DMS79 treated with DMSO at 0.1 percent for 48 hours (cell line): ENCODE measurements around the gene MTFR1L.

ENCODE experiments used
- DNase-seq: peaks from one replicate; lab custom pipeline; 2025; lab: John Stamatoyannopoulos, UW

The MTFR1L gene

DNA sequence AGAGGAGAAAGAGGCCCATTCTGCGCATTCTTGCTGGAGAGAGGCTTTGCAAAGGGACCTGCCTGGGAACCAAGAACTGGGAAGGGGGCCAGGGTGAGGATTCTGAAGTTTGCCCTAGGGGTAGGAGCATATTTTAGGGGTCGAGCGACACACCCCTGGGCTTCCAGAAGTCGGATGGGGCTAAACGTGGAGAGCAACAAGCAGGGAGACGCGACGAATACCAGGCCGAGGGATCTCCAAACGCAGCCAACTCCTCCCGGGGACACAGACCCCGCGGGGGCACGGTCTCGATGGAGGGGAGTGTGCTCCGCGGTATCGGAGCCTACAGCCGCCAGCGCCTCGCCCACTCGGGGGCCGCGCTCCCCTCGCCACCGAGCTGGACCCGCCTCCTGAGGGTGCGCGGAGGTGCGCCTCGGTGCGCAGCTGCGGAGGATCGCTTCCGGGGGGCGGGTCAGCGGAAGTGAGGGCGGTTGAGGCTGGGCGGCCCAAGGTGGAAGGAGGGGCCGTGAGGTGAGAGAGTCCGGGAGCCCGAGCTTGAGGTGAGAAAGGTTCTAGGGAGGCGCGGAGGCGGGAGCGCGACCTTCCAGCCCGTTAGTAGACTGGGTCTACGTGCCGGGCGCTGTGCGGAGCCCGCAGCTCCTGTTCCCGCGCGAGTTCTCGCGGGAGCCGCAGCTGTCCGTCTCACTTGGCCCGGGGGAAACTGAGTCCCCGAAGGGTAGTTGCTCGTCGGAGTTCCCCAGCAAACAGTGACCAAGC is at the start of gene MTFR1L:
Gene MTFR1L (plus strand): TSS at position 464 of the 756 bp plus-strand sequence. CDS start 3,151 bp downstream, outside the sequence.
- peak; percentile 81 for DNase-seq

DNA sequence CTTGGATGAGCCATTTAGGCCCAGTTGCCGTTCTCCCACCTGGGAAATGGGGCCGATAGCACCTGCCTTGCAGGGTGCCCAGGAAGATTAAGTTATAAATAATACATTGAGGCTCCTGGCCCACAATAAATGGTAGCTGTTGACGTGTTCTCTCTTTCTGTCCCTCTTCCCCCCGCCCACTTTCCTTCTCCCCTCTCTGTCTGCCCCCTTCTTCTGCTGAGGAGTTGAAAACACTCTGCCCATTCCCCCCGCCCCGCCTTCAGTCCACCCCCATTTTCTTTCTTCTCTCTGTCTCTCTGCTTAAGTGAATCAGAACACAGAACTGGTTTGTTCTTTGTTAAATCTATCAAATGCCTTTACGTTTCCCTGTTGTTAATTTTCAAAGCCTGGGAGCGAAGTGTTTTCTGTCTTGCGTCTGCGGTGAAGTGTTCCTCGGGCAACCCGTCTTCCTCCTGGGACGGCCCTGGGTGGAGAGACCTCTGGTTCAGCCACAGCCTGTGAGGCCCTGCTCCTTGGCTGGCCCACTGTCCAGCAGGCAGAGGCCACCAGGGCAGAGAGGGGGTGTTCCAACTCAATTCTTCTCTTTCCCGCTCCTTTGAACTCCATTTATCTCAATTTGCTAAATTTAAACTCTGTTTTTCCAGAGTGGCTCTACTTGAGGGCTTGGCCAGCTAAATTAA is 49.1 kb upstream of the MTFR1L start:
- DNase-seq = no peak

DNA sequence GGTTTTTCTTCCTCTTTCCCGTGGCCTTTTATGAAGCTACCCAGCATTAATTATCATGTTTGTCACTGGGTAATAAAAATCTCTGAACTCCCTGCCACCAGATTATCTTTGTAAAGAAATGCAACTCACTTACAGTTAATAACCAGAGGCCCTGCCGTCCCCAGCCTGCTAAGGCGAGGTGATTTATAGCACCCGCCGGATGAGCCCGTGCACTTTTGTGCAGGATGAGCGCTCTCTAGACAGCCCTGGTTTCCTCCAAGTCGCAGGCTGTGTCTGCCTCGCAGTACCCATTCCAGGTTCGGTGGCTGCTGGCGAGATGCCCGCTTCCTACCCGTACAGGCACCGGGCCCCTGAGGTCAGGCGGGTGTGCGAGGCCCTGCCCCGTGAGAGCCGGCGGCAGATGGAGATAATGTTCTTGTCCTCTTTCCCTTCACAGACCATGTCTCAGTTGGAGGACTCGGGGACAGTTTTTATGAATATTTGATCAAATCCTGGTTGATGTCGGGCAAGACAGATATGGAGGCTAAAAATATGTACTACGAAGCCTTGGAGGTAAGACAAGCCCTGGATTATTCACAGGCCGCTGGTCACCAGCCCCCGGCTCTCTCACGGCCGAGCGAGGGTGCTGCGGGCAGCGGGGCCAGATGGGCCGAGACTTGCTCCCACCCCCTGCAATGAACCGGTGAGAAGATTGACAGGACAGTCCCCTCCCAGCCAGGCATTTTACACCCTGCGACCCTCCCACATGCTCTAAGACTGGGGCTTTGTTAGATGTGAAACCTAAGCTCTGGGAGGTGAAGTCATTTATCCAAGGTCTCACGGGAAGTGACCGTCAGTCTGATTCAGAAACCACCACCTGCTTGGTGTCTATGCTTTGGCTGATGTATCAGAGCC is 48.3 kb upstream of the MTFR1L start:
- DNase-seq = peak; percentile 74

DNA sequence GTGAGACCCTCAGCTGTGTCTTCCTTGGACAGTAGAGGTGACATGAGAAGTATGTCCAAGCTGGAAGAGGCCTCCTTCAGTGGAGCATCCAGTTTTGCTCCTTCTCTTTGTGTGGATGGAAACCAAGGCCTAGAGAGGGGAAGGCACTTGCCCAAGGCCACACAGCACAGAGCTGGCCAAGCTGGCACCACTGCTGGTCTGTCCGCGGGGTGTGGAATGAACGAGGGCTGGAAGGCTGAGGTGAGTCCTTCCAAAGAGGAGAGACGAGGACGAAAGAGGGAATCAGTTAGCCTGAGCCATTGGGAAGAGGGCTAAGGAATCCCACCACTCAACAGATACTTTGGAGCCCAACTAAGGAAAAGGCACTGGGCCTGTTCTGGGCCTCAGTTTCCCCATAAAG is 47.6 kb upstream of the MTFR1L start:
- no peak for DNase-seq

DNA sequence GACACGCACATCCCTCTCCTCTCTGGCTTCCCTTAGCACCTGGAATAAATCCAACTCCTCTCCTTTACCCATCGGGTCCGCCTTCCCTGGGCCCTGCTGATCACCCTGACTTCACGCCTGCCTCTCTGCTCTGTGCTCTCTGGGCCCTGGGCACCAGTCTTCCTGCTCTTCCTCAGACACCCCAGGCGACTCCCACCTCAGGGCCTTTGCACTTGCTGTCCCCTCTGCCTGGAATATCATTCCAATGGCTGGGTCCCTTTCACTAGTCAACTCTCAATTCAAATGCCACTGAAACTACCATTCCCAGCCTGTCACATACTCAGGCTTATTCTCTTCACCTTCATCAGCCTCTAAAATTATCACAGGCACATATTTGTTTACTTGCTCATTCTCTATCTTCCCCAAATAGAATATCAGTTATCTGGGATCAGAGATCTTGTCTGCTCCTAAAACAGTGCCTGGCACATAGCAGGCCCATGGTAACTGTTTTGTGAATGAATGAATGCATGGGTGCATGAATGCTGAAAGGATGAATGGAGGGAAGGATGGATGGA is 47.0 kb upstream of the MTFR1L start:
- no peak for DNase-seq

DNA sequence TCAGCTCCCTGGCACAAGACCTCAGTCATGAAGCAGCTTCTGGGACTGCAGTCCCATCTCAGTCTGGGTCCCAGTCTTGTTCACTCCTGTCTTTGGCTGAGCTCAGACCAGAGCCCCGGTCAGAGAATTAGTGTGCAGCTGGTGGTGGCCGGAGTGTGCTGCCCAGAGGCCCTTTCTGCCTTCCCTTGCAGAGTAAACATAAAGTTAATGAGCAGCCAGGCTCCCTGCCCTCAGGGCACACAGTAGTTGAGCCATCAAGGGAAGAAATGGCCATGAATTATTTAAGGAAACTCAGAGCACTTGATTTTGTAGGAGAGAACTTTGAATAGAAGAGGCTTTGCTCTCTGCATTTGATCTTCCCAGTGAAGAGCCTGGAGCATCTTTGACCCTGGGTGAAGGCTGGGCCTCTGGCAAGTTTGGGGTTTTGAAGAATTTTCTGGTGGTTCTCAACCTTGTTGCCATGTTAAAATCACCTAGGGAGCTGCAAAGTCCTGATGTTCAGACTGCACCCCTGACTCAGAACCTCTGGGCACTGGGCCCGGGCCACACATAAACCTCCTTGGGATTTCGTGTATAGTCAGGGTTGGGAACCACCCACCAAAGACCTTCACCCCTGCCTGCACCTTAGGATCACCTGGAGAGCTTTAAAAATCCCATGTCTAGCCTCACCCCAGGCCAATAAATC is 46.2 kb upstream of the MTFR1L start:
- DNase-seq = peak; percentile 16

DNA sequence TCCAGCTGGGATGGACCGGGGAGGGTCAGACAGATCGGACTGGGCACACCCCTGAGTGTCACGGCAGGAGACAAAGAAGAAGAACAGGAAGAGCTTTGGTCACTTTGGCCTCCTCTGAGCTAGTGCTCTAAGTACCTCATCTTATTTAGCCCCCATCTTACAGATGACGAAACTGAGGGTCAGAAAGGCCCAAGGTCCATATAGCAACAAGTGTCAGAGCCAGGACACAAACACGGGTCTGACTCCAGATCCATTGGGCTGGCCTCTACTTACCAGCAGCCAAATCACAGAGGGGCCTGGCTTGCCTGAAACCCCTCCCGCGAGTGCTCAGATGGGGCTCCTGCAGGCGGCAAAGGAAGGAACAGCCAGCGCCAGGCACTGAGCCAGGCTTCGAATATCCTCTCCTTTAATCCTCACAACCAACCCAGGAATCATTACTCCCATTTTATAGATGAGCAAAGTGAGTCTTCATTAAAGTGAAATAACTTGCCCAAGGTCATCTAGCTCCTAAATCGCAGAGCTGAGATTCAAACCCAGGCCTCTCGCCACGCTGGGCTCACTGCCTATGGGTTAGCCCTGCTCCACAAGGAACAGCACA is 45.4 kb upstream of the MTFR1L start:
- DNase-seq = peak; percentile 62

DNA sequence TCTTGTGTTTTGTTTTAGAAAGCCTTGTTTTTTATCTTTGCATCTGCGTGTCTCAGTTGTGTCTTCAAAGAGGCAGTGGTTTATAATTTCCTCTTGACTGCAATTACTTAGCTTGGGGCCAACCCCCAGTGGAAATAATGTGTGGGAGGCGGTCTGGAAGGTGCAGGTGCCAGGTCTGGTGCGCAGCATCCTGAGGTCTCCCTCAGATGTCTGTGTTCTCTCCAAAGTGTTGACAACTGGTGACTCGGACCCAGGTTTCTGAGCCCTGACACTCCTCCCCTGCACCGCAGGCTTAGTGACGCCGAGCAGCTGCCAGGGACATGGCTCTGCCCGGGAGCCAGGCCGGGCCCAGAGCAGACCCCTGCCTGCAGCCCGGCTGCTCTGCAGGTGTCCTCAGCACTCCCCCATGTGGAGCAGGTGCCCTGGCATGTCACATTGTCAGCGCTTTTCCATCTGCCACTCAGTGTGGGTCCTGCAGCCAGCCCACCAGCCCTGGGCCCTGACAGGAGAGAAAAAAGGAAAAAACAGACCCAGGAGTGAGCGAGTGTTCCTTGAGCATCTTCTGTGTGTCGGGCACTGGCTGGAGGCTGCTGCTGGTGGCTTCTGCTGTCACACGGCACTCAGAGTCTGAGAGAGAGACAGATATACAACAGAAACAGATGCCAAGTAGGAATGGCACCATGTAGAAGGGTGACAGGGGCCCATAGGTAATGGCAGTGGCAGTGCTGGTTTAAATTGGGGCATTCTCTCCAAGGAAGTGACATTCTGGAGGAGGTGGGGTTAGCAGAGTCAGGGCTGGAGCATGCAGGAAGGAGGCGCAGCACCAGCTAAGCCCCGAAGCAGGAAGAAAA is 44.6 kb upstream of the MTFR1L start:
- DNase-seq = peak; percentile 96

DNA sequence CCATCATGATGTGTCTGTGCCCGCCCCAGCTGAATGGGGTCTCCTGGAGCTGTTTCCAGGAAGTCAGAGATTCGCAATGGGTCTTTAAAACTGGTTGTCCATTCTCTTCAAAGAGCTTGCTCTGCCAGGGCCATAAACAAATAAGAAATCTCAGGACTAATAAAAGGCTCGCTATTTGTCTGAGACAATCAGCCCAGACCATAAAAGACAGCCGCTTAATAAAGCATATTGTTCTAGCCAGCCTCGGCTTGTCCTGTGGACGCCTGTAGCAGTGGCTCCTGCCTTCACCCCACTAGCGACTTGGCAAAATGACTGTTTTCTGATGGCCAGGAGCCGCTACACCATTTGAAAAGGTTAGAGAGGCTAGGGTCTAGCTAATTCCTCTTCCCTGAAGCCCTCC is 40.4 kb upstream of the MTFR1L start:
- no peak for DNase-seq

DNA sequence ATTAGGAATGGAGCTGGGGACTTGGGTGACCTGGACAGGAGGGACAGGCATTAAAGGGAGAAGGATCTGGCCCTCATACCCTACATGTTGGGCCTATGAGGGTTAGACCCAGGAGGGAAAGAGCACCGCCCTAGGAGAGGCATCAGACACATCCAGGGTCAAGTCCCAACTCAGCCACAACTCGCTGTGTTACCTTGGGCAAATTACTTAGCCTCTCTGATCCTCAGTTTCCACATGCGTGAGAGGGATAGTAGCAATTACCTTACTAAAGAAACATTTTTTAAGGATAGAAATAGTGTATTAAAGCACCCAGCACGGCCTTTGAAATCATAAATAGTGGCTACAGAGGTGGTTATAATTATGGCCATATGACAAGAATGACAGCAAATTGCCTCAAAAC is 39.9 kb upstream of the MTFR1L start:
- DNase-seq = no peak

DNA sequence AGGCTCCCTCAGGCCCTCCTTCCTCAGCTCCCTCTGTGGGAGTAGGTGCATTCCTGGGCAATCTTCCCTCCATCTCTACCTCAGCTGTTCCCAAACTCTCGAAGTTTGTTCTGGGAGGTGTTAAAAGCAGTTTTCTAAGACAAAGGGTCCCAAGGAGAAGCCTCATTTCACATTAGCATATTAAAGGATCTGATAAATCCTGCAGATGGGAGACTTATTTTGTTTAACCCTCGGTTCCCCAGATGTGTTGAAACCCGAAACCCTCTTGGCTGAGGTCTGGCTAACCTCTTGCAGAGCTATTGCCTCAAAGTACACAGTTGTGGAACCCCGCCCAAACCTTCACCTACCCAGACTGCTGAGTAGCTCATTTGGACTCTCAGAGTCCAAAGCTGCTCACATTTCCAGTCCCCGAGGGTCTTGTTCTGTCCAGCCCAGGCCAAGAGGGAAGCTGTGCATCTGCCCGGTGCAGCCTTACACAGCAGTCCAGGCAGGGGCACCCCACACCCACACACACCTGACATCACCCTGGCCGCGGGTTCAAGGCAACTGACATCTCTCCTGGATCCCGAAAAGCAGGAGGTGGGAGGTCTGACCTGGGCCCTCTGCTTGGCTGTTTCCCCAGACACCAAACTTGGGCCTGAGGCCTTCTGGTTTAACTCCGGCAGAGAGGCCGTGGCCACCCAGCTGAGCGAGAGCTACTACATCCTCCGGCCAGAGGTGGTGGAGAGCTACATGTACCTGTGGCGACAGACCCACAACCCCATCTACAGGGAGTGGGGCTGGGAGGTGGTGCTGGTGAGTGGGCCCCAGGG is 39.2 kb upstream of the MTFR1L start:
- peak; percentile 34 for DNase-seq

DNA sequence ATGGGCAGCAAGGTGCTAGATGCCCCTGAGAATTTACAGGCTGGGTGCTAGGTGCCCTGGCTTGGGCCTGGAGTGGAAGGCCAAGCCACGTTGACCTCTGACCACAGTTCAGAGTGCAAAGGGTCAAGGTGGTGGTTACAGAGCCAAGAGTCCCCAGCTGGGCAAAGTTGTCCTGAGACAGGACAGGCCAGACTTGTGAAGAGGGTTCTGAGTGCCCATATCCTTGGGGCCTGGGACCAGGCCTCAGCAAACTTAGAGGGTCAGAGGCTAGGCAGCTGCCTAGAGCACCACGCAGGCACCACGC is 38.7 kb upstream of the MTFR1L start:
- DNase-seq = no peak

DNA sequence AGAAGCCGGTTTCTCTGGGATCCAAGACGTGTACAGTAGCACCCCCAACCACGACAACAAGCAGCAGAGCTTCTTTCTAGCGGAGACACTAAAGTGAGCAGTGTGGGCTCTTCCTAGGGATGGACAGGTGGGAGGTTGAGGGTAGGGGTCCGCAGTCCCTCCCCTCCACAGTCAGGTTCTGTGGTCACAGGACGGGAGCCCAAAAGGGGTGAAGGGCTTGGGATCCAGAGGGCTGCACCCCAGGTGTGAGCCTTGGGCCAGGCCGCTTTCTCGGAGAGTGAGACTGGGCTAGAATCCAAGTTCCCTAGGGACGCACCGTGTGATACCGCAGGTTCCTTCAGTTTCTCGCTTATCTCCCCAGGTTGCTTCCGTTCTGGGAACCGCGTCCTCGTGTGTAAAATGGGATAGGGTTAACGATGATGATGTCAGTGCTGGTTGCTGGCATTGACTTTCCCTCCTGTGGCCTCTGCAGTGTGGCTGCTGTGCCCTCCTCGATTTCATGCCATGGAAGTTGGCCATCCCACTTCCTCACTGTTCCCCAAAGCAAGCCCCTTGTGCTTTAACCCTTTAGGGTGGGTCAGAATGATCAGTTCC is 37.0 kb upstream of the MTFR1L start:
- no peak for DNase-seq

DNA sequence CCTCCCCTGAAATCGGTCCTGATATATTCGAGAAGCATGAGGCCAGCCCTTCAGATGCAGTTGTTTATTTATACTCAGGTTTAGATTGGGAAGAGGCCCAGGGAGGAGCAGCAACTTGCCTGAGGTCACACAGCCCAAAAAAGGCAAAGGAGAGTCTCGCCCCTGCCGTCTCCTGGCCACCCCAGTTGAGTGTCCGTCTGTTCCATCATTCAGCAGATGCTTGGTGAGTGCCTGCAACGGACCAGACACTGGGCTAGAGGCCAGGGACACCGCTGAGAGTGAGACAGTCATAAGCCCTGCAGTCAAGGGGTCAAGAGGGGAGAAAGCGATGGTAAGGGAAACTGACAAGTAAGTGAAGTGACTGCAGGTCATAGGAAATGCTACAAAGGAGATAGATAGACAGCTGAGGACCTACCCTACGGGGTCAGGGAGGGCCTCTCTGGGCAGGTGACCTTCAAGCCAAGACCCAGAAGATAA is 35.1 kb upstream of the MTFR1L start:
- no peak for DNase-seq

DNA sequence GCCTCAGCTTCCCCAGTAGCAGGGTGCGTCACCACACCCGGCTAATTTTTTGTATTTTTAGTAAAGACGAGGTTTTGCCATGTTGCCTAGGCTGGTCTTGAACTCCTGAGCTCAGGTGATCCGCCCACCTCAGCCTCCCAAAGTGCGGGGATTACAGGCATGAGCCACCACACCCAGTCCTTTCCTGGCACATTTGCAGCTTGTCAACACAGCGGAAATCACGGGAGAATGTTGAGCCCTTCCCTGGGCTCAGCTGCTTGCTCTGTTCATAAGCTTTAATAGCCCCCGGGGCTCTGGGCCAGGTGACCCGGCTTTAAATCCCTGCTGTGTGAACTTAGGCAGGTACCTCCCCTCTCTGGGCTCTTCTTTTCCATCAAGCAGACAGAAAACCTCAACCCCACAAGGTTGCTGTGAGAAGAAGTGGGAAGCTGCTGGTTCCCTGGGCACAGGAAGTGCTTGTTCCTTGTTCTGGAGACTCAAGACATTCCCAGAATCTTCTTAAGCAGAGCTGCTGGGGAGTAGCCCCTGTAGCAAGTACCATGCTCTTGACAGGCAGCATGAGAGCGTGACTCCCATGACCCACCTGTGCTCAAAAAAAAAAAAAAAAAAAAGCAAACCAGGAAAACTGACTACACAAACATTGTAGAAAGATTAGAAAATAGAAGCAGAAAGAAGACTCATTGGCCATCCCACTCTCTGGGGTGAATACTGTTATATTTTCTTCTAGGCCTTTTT is 34.3 kb upstream of the MTFR1L start:
- no peak for DNase-seq

DNA sequence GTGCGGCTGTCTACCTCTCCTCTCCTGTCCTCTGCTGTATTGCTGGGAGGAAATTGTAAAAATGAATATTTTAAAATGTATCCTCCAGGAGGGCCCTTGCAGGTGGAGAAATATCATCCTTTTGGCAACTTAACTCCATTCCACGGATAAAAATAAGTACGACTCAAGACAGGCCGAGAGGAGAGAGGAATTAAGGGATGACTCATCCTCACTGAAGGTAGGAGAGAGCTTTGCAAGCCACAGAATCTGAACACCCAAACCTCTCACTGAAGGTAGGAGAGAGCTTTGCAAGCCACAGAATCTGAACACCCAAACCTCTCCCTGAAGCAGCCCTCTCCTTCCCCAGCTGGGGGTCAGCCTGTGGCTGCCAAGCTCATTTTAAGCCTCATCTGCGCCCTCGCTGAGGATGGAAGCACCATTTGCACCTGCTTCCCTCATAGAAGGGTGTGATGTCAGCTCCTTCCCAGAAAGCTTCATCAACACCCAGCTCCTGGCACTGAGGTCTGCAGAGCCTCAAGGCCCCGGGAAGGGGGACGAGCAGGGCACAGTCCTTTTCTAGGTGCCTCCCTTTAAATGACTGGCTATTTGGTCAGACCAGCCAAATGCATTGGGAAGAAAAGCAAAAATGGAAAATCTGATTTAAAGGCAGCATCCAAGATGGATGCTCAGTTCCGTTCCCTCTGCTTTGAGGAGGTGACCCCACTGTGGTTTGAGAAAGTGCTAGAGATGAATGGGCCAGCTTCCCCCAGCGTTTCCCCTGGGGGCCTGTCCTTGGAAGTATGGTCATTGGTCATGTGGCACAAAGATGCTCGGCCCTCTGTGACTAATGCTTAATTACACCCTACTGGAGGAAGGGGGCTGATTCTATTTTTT is 32.6 kb upstream of the MTFR1L start:
- DNase-seq = no peak

DNA sequence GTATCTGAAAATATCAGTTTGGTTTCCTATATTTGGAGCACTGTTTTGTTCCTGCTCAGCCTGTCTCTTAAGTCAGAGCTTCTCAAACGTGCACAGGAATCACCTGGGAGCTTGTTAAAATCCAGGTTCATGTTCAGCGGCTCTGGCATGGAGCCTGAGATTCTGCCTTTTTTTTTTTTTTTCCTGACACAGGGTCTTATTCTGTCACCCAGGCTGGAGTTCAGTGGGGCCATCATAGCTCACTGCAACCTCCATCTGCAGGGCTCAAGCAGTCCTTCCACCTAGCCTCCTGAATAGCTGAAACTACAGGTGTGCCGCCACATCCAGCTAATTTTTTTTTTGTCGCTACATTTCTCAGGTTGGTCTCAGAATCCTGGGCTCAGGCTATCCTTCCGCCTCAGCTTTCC is 32.0 kb upstream of the MTFR1L start:
- no peak for DNase-seq
